Body of pancreas (tissue), 4 donors: ENCODE results near the gene SOHLH2. TPM values are rescaled to one million over a fixed set of nuclear protein-coding genes. Genes with fewer than 3 reads are reported as not detected.

Experiments
- ATAC-seq: fragments of 150-250 bp; one replicate; pipeline ENCODE4 v1.9.1; 2016
- DNase-seq, 4 donors: peaks; one replicate each; pipeline ENCODE4 v3.0.0-alpha.2; 2019
- H3K27ac ChIP-seq, 4 donors: fragments of 200-600 bp; sonication (generic); 1 replicate in 3 of 4; 2 replicates in 1 of 4; pipeline versions ENCODE4 v1.5.1 to v1.6.1; 2016 to 2019; ENCODE audit warnings: mild to moderate bottlenecking in 1 of 4, mixed read lengths in 1 of 4, moderate library complexity in 1 of 4
- H3K27me3 ChIP-seq, 2 donors: fragments of 200-600 bp; sonication (generic); one replicate each; pipeline ENCODE4 v1.6.0; 2016; ENCODE audit warnings: mild to moderate bottlenecking in 1 of 2
- H3K36me3 ChIP-seq, 2 donors: fragments of 200-600 bp; sonication (generic); replicated peaks in 1 of 2; 2 replicates each; pipeline ENCODE4 v1.5.1; 2016; ENCODE audit warnings: low read depth in 2 of 2; ENCODE audit not compliant: insufficient read depth in 1 of 2
- H3K4me1 ChIP-seq: fragments of 200-600 bp; sonication (generic); one replicate; pipeline ENCODE4 v1.6.0; 2016
- H3K4me3 ChIP-seq, 2 donors: fragments of 200-600 bp; sonication (generic); 1 replicate in 1 of 2; 2 replicates in 1 of 2; pipeline ENCODE4 v1.5.1; 2016 to 2019
- H3K9me3 ChIP-seq, 3 donors: fragments of 200-600 bp; sonication (generic); 1 replicate in 2 of 3; 2 replicates in 1 of 3; pipeline ENCODE4 v1.5.1; 2016
- POLR2A ChIP-seq, 3 donors: fragments of 450-650 bp; IDR thresholded peaks; one replicate each; pipeline ENCODE4 v1.6.1; 2016; ENCODE audit warnings: antibody characterized with exemption in 3 of 3, mild to moderate bottlenecking in 2 of 3
- WGBS, 2 donors: methylation state at CpG; one replicate each; pipeline ENCODE4 v1.1.5; 2017; 5-methylcytosine and 5-hydroxymethylcytosine counted together
- intact Hi-C: fragments of 100-400 bp; cut with DNase I; formaldehyde crosslinking; loops from one replicate; pipeline ENCODE4 v1.15.1; 2023
- total RNA-seq, 2 donors: library from RNA; depleted of rRNA; stranded (reverse); fragments of >200 nt; gene quantifications; one replicate each; pipeline ENCODE4 v1.1.0, GENCODE V29; 2016
- TF ChIP-seq, protein P1 (sequence below), 7 experiments: fragments of 450-650 bp in 4 of 7; fragments of 200-600 bp in 3 of 7; sonication (generic) in 3 of 7; IDR thresholded peaks; one replicate each; pipeline ENCODE4 v1.5.1; 2016 to 2019; ENCODE audit warnings: antibody characterized with exemption in 7 of 7

Gene SOHLH2
- total RNA-seq, 2 donors from 2014 or later, result not detected

DNA sequence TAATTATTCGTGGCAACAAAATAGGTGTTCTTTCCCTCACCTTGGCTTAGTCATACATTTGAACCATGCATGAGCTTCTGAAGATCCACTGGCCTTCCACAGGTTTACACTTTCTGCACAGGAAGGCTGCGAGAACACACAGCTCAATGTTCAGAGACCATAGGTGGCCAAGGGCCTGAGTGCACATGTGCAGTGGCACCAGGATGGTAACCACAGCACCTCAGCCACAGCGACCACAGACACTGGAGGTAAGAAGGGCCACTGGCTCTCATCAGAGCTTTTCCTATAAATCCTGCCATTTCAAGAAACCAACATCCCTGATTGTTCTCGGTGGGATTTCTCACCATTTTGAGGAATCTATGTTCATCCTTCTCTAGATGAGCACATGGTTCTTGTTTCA is 84.8 kb downstream of the SOHLH2 start:
- no peak overlapping the region for H3K4me3 ChIP-seq
- intact Hi-C loops, result no loop called here
- WGBS, 2 donors, result 83 to 94% methylated on average over 4 of the region's 4 CpGs
- ATAC-seq (no peak), DNase-seq (no peak)
- no peaks in the 10 kb centered on the region for H3K9me3 ChIP-seq
- no peaks in the 10 kb centered on the region for H3K36me3 ChIP-seq
- H3K27me3 ChIP-seq, result no peaks in the 10 kb centered on the region
- TF ChIP-seq, protein P1, sequence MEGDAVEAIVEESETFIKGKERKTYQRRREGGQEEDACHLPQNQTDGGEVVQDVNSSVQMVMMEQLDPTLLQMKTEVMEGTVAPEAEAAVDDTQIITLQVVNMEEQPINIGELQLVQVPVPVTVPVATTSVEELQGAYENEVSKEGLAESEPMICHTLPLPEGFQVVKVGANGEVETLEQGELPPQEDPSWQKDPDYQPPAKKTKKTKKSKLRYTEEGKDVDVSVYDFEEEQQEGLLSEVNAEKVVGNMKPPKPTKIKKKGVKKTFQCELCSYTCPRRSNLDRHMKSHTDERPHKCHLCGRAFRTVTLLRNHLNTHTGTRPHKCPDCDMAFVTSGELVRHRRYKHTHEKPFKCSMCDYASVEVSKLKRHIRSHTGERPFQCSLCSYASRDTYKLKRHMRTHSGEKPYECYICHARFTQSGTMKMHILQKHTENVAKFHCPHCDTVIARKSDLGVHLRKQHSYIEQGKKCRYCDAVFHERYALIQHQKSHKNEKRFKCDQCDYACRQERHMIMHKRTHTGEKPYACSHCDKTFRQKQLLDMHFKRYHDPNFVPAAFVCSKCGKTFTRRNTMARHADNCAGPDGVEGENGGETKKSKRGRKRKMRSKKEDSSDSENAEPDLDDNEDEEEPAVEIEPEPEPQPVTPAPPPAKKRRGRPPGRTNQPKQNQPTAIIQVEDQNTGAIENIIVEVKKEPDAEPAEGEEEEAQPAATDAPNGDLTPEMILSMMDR (IDR thresholded peaks at IDR 0.05), result no peak
- no peak for TF ChIP-seq POLR2A (IDR thresholded peaks at IDR 0.05)
- H3K27ac ChIP-seq, result no peak overlapping the region
- H3K4me1 ChIP-seq, result peaks cover 6% of the 10 kb centered on the region

GRCh38 chr13:36126491-36126890 is 87.9 kb downstream of the SOHLH2 start:
- DNase-seq, result no peak
- TF ChIP-seq, protein P1 (IDR thresholded peaks at IDR 0.05), result no peak
- no peak for TF ChIP-seq POLR2A (IDR thresholded peaks at IDR 0.05)
- H3K27ac ChIP-seq, result no peak overlapping the region
- no peaks in the 10 kb centered on the region for H3K36me3 ChIP-seq
- 77 to 95% methylated on average over 2 to 3 of the region's 3 CpGs for WGBS, 2 donors
- no peak for ATAC-seq
- no peak overlapping the region for H3K4me3 ChIP-seq
- H3K4me1 ChIP-seq, result peaks cover 6% of the 10 kb centered on the region
- intact Hi-C loops, result no loop called here
- no peaks in the 10 kb centered on the region for H3K9me3 ChIP-seq
- H3K27me3 ChIP-seq, result no peaks in the 10 kb centered on the region

DNA sequence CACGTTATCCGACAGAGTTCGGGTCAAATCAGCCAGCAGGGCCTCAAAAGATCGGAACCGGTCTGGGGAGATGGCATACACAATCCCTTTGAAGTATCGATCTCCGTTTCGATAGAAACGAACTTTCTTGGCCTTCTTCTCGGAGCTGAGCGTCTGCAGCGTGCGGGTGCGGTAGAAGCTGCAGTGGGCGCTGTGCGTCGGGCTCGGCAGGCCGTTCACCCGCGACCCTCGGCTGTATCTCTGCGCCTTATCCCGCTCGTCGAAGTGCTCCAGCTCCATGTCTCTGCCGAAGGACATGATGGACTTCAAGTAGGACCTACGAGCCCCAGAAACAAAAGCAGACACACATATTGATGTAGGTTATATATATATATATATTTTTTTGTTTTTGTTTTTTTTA is 88.5 kb downstream of the SOHLH2 start:
- 85 to 89% methylated on average over 28 of the region's 28 CpGs for WGBS, 2 donors
- H3K4me3 ChIP-seq, result no peak overlapping the region
- intact Hi-C loops, result no loop called here
- H3K36me3 ChIP-seq, result no peaks in the 10 kb centered on the region
- H3K4me1 ChIP-seq, result peaks cover 6% of the 10 kb centered on the region
- no peaks in the 10 kb centered on the region for H3K9me3 ChIP-seq
- DNase-seq, result no peak
- H3K27me3 ChIP-seq, result no peaks in the 10 kb centered on the region
- TF ChIP-seq, protein P1 (IDR thresholded peaks at IDR 0.05), result no peak
- TF ChIP-seq POLR2A (IDR thresholded peaks at IDR 0.05), result no peak
- no peak for ATAC-seq
- no peak overlapping the region for H3K27ac ChIP-seq

DNA sequence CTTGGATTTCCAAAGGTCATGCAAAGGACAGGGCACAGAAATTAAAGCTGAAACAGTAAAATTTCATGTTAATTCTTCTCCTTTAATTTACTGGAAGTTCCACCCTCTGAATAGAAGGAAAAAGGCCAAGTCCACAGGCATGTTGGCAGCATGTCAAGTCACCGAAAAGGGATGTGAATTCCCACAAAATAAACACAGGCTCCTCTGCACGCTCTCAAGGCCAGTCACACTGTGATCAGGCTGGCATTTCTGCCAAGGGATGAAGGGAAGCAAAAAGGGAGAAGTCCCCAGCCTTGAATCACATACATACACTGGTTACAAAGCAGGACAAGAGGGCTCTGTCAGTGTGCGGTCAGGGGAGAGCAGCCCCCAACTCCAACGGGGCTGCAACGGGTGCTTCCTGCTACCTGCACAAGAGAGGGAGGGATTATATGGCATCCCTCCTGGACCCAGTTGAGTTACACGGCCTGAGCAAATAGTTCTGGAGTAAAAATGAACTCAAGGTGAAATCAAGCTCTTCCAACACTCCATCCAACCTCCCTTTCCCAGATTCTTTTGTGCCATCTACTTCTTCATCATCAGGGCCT is 90.0 kb downstream of the SOHLH2 start:
- Histone ChIP-seq H3K27me3 (no peaks in the 10 kb centered on the region), H3K36me3 (no peaks in the 10 kb centered on the region), H3K27ac (no peak overlapping the region), H3K4me1 (no peaks in the 10 kb centered on the region), H3K4me3 (no peak overlapping the region), H3K9me3 (no peaks in the 10 kb centered on the region)
- DNase-seq (peak in 2 of 4 donors; percentile 13 to 22), ATAC-seq (no peak)
- TF ChIP-seq, protein P1 (IDR thresholded peaks at IDR 0.05), result no peak
- TF ChIP-seq POLR2A (IDR thresholded peaks at IDR 0.05), result no peak
- intact Hi-C loops, result no loop called here
- WGBS, 2 donors, result 29 to 37% methylated on average over 6 of the region's 6 CpGs

Other genes with a start within 250 kb of the SOHLH2 start
- gene DCLK1, start 83.2 kb downstream of the SOHLH2 start, total RNA-seq, result 1 to 10 TPM; 2.6 to 8.6 TPM
- 1 to 10 TPM; 1.3 to 1.6 TPM for gene CCDC169, start 83.3 kb upstream of the SOHLH2 start, total RNA-seq
- gene SPART, start 131.8 kb upstream of the SOHLH2 start, total RNA-seq, result 10 to 100 TPM; 11.5 to 16.1 TPM
- gene CCNA1, start 217.9 kb upstream of the SOHLH2 start, total RNA-seq, result not detected